Osteocyte (in vitro differentiated cells): Measurements from ENCODE around the gene ZNF101. TPM values are rescaled to one million over a fixed set of nuclear protein-coding genes. Genes with fewer than 3 reads are reported as not detected.

Experiments
- DNase-seq: peaks from one replicate; pipeline ENCODE4 v3.0.0; 2021; ENCODE audit warnings: mixed read lengths; ENCODE audit not compliant: unreplicated experiment; ENCODE audit errors: extremely low spot score
- H3K27ac Mint-ChIP-seq: one replicate; pipeline ENCODE4 v1.8.0; 2021; ENCODE audit warnings: mild to moderate bottlenecking, mixed read lengths; ENCODE audit not compliant: unreplicated experiment
- H3K27me3 Mint-ChIP-seq: one replicate; pipeline ENCODE4 v1.8.0; 2021; ENCODE audit warnings: mixed read lengths; ENCODE audit not compliant: unreplicated experiment
- H3K36me3 Mint-ChIP-seq: one replicate; pipeline ENCODE4 v1.8.0; 2021; ENCODE audit warnings: mixed read lengths; ENCODE audit not compliant: unreplicated experiment
- H3K4me1 Mint-ChIP-seq: one replicate; pipeline ENCODE4 v1.8.0; 2021; ENCODE audit warnings: mixed read lengths; ENCODE audit not compliant: unreplicated experiment
- H3K4me3 Mint-ChIP-seq: one replicate; pipeline ENCODE4 v1.8.0; 2021; ENCODE audit warnings: mild to moderate bottlenecking, moderate library complexity, mixed read lengths; ENCODE audit not compliant: unreplicated experiment
- H3K9me3 Mint-ChIP-seq: one replicate; pipeline ENCODE4 v1.8.0; 2021; ENCODE audit warnings: mixed read lengths; ENCODE audit not compliant: unreplicated experiment
- CTCF ChIP-seq: fragments of 200-600 bp; sonication (generic); IDR thresholded peaks from 2 replicates; pipeline ENCODE4 v1.5.0; 2021; ENCODE audit warnings: antibody characterized with exemption, mild to moderate bottlenecking, moderate library complexity
- total RNA-seq: library from RNA; stranded (reverse); gene quantifications from 2 replicates; pipeline ENCODE4 v1.2.1, GENCODE V29; 2021

The ZNF101 gene
- total RNA-seq, 1 donor from 2014 or later: 8.4 TPM

DNA sequence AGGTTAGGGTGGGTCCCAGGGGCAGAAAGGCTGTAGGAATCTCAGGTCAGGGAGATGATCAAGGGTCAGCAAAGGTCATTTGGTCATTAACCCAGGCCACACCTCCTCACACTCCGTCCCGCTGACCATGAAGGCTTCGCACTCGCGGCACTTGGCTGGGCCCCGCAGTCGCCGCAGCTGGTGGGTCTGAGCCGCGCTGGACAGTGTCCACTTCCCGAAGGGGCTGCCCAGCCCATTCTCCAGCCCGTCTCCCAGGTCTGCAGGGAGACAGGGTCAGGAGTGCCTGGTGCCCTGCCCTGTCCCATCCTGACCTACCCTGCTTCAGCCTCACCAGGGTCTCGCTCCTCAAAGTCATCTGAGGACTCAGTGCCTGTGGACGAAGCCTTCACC is 33.3 kb upstream of the ZNF101 start:
- Mint-ChIP-seq H3K36me3 (peaks cover 18% of the 10 kb centered on the region), H3K4me3 (no peak overlapping the region), H3K27ac (no peak overlapping the region), H3K9me3 (no peaks in the 10 kb centered on the region), H3K4me1 (no peaks in the 10 kb centered on the region), H3K27me3 (no peaks in the 10 kb centered on the region)
- no peak for TF ChIP-seq CTCF
- no peak for DNase-seq

- H3K4me3 Mint-ChIP-seq: no peak overlapping the region
- no peak overlapping the region for H3K27ac Mint-ChIP-seq
- no peak for DNase-seq
- no peaks in the 10 kb centered on the region for H3K9me3 Mint-ChIP-seq
- TF ChIP-seq CTCF: no peak
- H3K4me1 Mint-ChIP-seq: no peaks in the 10 kb centered on the region
- H3K27me3 Mint-ChIP-seq: no peaks in the 10 kb centered on the region
- H3K36me3 Mint-ChIP-seq: peaks cover 18% of the 10 kb centered on the region
Measured at GRCh38 chr19:19636573-19637185, 32.0 kb upstream of the ZNF101 start.

DNA sequence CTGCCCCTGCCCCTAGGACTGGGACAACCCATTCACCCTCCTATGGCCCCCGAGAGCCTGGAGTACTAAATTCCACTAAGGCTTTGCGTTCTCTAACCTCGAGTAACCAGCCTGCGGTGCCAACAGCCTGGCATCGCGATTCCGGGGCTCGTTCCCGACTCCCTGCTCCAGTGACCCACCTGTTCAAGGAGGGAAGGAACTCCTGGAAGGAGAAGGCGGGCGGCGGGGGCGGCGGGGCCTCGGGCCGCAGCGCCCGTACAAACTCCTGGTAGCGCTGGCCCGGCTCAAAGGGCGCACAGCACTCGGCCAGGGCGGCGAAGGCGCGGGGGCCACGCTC is 31.5 kb upstream of the ZNF101 start:
- Mint-ChIP-seq H3K4me3 (no peak overlapping the region), H3K27me3 (no peaks in the 10 kb centered on the region), H3K9me3 (no peaks in the 10 kb centered on the region), H3K4me1 (peaks cover 3% of the 10 kb centered on the region), H3K36me3 (peaks cover 18% of the 10 kb centered on the region), H3K27ac (no peak overlapping the region)
- no peak for DNase-seq
- no peak for TF ChIP-seq CTCF

GRCh38 chr19:19637523-19638251 is 31.0 kb upstream of the ZNF101 start:
- H3K27ac Mint-ChIP-seq: no peak overlapping the region
- TF ChIP-seq CTCF: no peak
- peaks cover 18% of the 10 kb centered on the region for H3K36me3 Mint-ChIP-seq
- DNase-seq: no peak
- peaks cover 8% of the 10 kb centered on the region for H3K4me1 Mint-ChIP-seq
- no peak overlapping the region for H3K4me3 Mint-ChIP-seq
- H3K9me3 Mint-ChIP-seq: no peaks in the 10 kb centered on the region
- no peaks in the 10 kb centered on the region for H3K27me3 Mint-ChIP-seq

GRCh38 chr19:19642506-19643157 is 26.0 kb upstream of the ZNF101 start:
- no peaks in the 10 kb centered on the region for H3K9me3 Mint-ChIP-seq
- DNase-seq: no peak
- peak overlapping the region; percentile 94 for H3K4me3 Mint-ChIP-seq
- no peak for TF ChIP-seq CTCF
- H3K4me1 Mint-ChIP-seq: peaks cover 15% of the 10 kb centered on the region
- no peaks in the 10 kb centered on the region for H3K27me3 Mint-ChIP-seq
- peaks cover 3% of the 10 kb centered on the region for H3K36me3 Mint-ChIP-seq
- peak overlapping the region; percentile 18 for H3K27ac Mint-ChIP-seq
